Ramos (cell line): ENCODE measurements around the gene PELI2.

Experiments
- in situ Hi-C: fragments of 300-500 bp; cut with MboI; formaldehyde crosslinking; loops from one replicate; pipeline ENCODE4 v1.14.3; 2022; ENCODE audit warnings: low sequenced_read_pairs; ENCODE audit not compliant: unreplicated experiment

The PELI2 gene

DNA sequence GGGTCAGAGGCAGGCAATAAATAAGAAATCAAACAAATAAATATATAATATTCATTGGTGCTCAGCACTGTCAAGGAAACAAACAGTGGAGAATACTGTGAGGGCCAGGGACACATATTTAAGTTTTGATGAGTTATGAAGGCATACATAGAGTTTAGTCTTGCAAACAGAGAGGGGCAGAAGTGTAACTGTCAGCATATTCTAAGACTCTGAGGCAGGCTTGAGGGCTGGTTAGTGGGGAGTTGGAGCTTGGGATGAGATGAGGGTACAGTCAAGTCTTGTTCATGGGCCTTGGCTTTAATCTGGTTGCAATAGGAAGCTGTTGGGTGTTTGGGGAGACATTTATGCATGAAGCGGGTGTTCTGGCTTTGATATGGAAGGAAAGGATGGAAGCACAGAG, 78.9 kb downstream of the PELI2 start:
- in situ Hi-C loops: no loop called here

DNA sequence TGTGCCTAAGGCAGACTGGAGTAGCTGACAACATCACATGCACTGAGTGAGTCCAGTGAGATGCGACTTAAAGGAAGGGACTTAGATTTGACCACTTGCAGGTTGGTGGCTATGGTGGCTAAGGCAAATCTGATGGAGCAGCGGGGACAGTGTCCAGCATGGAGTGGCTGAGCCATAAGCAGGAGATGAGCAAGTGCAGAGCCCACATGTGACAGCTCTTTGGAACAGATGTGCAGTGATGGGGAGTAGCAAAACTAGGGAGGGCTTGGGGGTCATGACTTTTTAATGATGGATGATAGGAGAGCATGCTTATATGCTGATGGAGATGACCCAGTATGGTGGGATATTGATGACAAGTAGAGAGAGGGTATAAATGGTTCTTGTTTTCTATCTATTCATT, 80.2 kb downstream of the PELI2 start:
- in situ Hi-C loops: no loop called here

DNA sequence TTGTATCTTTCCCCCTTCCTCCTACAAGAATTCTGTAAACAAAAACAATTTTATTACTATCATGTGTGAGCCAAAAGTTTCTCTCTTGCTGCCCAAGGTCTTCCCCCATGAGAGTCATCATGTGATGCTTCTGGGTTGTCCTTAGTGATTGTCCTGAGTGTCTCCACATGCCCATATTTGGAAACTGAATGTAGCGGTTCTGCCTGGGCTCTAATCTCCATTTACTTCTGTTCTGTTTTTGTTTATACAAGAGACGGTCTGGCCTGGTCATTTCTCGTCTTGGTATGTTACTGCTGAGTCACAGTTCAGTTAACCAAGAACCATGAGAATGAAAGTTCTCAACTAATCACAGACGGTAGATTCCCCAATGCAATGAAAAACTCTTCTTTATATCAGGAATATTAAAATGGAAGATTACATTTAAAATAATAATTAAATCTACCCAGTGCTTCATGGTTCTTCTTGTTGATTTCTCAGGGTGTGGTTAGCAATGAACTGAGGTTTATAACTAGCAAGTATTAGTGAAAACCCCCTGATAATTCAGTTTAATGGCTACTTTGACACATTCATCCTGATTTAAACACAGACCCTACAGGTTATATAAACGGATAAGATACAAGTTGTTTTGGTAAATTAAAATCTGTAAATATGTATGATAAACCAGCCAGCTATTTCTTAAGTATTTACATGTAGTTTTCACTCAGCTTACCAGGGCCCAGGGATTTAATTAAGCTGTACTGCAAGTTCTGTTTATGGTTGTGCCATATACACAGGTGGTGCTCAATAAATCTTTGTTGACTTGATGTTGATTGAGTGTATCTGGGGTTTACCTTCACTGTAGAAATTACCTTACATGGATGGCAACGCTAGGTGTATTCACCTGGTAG, 81.1 kb downstream of the PELI2 start:
- in situ Hi-C loops: no loop called here

DNA sequence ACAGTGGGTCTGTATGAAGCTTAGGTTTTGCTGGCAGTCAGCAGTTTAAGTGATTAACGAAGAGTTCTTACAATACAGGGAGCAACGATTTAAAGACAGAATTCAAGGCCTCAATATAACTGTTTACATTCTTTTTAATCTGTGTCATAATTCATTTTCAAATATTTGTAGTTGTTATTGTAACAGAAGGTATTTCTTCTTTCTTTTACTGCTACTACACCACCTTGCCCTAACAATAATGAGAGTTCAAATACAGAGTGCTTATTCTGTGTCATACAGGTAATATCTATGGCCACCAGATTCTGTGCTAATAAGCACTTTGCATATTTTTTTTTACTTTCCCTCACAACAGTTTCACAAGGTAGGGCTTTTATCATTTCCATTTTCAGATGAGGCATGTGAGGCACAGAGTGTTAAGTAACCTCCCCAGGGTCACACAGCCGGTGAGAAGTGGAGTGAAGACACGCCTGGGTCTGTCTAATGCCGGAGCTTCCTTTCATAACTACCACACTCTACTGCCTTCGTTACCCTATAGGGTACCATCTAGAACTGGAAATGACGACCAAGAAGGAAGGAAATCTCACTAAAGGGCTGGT, 81.9 kb downstream of the PELI2 start:
- in situ Hi-C loops: no loop called here

DNA sequence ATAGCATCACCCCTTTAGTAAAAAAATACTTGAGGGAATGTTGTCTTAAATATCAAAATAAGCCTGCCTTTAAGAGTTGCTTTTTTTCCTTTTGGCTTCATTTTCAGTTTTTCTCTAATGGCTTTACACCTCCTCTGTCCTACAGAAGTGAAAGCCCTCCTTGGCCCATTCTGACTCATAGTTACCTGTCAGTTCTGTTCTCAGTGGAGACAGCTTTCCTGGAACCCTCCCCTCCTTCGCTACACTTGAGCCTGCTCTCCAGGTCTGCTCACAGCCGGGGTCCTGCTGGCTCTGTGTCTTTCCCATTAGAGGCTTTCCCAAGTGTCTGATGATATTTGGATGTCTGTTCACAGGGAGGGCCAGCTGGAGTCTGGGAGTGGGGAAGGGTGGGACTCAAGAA, 84.0 kb downstream of the PELI2 start:
- in situ Hi-C loops: no loop called here

DNA sequence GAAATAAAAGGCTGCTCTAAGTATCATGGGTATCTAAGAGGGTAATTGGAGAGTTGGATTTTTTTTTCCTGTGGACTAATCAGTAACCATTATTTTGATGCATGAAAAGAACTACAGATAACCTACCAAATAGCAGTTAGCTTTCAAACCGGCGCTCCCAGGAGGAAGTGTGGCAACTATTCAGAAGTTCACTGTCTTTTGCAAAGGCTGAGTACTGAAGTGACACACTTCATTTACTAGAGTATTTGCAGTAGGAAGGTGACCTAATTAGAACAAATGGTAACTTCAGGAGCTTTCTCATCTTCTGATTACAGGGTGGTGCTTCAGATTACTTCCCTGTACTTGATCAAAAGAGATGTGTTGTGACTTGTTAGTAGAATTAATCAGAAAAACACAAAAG, 87.7 kb downstream of the PELI2 start:
- in situ Hi-C loops: no loop called here

DNA sequence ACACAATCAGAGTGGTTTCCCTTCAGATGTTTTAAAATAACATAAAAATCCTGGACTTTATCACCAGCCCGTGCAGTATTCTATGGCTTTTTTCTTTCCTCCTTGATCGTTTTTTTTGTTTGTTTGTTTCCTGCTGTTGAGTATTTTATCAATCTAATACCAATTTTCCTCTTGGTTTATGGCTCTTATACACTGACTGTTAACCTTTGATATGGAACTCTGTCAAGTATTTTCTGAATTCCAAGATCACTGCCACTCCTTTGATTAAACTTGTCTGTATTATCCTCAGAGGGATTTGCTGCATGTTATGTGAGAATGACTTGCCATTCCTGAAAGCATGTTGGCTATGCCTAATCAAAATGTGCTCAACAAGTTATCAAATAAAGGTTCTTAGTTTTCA, 88.4 kb downstream of the PELI2 start:
- in situ Hi-C loops: no loop called here

DNA sequence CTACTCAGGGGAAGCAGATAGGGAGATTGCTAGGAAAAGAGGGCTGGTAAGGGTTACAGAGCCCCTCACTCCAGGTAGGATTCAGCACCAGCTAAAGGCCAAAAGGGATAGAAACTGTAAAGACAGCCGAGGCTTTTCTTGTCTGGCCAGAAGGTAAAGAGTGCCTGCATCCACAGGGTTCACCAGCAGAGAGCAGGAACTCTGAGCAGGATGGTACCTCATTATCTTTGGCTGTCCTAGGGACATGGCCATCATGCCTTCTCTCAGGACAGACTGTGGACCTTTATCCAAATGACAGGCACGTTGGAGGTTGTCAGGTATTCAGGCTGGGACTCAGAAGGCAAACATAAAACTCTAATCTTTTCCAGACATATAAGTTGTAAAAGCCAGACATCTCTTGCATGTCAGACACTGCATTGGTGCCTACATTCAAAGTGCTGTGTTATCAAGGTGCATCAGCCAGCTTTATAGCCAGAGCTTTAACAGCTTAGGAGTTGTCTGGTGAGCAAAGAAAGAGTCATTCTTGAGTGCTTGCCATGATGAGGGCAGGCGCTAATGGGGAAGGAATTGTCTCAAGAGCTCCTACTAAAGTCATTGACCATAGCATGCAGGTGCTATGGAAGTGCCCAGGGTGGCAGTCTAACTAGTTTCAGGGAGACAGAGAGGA, 89.5 kb downstream of the PELI2 start:
- in situ Hi-C loops: no loop called here

DNA sequence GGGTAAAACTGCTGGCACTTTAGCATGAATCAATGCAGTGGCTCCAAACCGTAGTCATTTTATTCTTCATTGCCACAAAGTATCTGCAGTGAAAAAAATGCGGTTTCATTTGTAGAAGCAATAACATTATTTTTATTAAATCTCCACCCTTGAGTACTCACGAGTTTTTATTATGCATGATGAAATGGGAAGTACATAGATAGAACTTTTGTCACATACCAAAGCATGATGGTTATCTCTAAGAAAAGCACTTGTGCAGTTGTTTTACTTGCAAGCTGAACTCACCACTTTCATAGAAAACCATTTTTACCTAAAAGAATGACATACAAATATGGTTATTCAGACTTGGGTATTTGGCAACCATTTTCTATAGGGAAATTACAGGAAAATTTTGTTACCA, 90.3 kb downstream of the PELI2 start:
- in situ Hi-C loops: no loop called here

DNA sequence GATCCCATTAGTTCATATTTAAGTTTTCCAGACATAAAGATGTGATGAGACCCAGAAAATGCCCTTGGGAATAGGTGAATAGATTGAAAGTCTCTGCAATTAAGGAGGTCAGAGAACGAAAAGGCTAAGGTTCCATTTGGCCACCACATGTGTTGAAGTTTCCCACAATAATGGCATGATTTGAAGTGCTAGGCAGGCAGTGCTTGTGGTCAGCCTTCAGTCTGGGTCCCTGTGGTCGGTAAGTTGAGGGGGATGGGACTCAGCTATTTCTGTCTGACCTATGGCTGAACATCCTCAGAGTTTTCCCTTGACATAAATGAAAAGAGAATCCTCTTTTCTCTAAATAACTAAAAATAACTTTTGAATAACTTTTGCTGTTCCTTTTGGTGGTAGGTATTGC, 92.4 kb downstream of the PELI2 start:
- in situ Hi-C loops: no loop called here

DNA sequence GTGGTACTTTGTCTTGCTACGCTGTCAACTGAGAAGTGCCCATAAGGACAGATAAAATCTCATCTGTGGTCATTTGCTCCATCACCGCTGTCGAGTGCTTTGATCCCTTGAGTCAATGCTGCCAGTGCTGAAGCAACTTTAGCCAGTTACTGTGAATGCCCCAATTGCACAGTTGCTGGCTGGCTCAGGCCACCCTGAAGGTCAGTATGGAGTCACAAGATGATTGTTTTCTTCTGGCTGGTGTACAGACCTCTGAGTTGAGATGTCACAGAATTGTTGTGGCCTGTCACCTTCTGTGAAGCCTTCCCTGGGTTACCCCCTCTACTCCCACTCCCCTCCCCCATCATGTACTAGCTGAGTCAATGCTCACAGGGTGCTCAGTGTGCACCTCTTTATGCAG, 92.9 kb downstream of the PELI2 start:
- in situ Hi-C loops: no loop called here

DNA sequence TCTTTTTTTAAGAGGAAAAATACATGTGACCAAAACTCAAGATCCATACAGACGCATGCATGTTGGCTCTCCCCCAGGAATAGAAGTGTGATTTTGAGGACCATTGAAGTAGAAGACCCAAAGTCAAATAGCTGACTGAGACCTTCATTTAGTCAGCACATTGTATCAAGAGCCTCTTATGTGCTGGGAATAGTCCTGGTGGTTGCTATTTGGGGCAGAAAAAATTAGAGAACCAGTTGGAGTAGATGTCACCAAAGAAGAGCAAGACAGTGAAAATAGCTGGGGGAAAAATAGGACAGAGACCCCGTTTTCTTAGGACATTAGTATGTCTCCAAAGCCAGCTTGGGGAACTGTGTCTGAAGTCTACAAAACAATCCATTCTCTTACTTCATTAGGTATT, 93.6 kb downstream of the PELI2 start:
- in situ Hi-C loops: no loop called here

DNA sequence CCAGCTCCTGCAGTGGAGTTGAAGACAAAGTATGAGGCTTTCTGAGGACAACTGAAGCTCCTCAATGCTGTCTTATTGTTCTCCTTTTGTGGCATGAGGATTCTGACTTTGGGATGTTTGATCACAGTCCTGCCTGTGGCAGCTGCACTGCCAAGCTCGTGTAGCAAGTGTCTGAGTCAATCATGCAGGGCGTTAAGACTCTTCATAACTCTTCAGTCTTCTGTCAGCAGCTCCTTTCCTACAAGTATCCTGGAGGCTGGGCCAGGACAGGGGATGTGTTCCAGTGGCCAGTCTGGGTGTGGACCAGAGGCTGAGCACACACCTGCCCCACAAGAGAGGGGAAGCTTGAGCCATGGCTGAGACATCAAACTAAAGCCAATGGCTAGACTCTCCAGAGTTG, 94.3 kb downstream of the PELI2 start:
- in situ Hi-C loops: no loop called here

DNA sequence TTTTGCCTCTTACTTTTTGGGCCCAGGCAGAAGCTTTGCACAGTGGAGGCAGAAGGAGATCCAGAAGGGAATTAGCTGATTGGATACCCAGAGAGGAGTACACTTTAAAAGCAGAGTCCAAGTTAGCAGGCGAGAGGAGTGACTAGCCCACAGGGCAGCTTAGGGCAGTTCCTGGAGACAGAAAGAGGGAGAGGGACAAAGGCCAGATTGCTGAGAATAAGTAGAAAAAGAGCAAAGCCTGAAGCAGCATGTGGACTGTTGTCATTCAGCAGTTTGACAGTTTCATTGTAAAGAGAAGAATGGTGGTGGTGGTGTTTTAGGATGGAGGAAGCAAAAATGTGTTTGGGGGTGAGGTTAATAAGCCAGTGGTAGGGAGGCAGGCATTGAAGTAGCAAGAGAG, 95.1 kb downstream of the PELI2 start:
- in situ Hi-C loops: no loop called here

DNA sequence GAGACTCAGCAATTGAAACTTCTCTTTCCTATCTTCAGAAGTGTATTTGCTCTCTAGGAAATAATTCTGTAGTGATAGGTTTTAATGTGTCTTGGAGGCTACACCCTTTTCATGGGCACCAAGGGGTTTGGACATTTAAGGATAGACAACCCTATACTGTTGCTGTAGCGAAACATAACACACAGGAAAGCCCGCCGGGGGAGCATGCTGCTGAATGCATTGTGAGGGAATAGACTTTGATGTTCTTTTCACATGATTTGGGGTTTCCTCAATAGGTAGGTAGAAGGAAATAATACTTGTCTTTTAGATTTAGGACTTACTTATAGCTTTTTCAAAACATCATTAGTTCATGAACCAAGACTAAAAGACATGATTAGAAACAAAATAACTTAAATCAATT, 97.0 kb downstream of the PELI2 start:
- in situ Hi-C loops: no loop called here

DNA sequence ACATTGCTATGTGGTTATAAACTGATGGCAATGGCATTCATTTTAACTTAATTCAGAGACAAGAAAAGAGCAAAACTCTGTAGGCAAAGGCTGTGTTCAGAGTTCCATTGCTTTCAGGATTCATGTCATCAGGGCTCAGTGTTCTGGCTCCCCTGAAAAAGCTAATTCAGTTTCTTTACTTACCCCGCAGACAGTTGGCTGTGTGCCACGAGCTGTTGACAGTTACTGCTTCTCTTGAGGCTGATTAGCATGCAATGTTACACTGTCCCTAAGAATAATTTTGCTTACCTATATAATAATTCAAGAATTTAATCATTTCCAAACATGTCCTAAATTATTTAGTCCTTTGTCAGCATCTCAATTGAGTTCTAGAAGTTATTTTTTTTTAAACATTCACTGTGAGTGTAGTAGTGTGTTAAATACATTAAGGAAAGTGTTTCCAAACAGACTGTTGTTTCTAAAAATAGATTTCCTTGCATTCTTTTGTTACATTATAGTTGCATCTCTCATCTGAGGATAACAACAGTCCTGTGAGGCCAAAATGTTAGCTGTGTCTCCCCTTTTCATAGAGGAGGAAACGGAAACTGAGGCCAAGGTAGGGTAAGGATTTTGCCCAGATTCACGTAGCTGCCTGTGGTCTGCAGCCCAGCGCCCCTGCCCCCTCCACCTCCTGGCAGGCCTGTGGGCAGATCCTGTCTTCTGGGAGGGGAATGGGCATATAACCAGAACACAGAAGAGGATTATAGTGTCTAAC, 98.6 kb downstream of the PELI2 start:
- in situ Hi-C loops: no loop called here

DNA sequence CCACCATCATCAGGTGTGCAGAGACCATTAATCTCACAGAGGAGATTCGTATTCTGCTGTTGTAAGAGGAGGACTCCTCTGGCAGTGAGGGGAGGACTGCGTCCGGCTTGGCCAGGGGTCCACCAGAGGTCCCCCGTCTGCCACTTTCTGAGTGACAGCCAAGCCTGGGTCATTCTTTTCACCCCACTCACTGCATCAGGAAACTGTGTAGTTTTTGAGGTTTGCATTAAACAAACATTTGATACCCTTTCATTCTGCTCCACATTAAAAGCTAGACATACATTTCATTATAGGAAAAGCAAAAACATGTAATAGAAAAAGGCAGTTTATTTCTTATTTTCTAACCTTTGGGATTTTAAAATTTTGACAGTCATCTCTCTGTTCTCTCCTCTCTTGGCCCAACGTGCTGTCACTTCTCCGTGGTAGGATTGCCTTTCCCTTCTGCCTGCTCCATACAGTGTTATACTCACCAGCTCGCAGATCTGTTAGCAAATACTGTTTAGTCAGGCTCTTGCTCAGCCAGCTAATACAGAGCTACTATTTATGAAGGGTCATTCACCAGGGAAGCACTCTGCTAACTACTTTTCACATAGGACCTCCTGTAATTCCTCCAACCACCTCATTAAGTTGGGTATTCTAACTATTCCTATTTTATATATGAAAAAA, 99.3 kb downstream of the PELI2 start:
- in situ Hi-C loops: no loop called here

DNA sequence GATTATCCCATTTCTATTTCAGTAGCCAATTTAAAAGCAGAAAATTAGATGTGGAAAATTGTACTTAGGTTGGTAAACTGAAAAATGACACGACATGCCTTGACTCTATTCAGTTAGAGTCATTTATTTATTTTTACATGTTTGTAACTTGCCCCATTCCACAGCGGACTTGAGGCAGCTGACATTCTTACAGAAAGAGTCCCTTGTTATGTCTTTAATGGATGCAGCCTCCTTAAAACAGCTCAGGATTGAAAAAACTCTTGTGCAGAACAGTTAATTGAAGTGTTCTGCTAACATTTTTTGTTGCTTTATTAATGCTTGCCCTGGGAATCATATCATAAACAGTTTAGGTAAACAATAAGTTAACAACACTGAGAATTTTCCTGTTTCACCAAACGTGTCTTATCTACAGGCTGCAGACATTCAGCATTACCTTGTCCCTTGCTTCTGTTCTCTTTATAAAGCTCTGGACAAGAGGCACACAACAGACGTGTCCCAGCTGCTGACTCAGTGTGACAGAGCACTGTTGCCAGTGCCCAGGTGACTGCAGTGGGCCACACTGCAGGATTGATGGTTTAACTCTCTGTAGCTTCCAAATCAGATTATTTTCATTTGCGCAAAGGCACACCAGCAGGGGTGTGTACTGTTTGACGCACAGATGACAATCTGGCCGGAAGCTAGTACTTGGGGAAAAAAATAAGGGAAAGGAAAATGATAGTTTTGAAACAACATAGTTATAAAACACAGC, 101.6 kb downstream of the PELI2 start:
- in situ Hi-C loops: no loop called here

DNA sequence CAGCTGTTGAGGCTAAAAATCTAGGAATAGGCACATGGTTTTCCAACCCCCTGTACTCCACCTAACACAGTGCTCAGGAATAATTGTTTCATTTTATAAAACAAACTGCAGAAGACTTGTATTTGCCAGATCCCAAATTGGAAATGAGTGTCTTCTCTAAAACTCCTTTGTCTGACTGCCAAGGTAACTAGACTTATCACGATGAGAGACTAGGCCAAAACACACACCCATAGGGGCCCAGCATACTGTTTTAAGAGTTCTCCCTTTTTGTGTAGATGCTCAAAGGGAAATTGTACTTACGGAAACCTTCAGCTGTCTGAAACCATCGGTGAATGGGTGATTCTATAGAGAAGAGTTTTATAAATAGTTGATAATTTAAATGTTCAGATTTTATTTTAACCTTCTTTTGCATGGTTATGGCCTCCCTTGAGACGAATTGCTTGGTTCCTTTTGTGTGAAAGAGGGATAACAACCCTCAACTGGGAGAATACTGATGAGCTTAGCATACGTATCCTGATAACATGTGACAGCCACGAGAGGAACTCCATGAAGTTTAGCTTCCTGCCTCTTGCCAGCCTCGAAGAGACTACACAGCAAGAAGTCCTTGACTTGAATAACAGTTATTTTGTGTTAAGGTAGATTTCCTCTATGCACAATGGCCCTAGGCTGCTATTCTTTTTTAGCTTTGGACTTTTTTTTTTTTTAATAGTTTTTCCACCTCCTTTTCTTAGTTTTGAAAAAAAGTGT, 103.3 kb downstream of the PELI2 start:
- in situ Hi-C loops: no loop called here
